Adrenal gland (tissue), 12 donors: ENCODE data around the gene TMEM179. TPM values are rescaled to one million over a fixed set of nuclear protein-coding genes. Genes with fewer than 3 reads are reported as not detected.

ENCODE experiments used
- DNase-seq, 7 donors: peaks; one replicate each; pipeline ENCODE4 v3.0.0-alpha.2; 2019 to 2020
- H3K27ac ChIP-seq, 5 donors: fragments of 200-600 bp; sonication (generic) in 4 of 5; 1 replicate in 3 of 5; 2 replicates in 2 of 5; pipeline versions ENCODE4 v1.5.1 to v1.8.0; 2016 to 2020; ENCODE audit warnings: mild to moderate bottlenecking in 1 of 5
- H3K27me3 ChIP-seq: fragments of 200-600 bp; 2 replicates; pipeline ENCODE4 v1.8.0; 2021
- H3K36me3 ChIP-seq, 2 donors: fragments of 200-600 bp; replicated peaks in 1 of 2; 1 replicate in 1 of 2; 2 replicates in 1 of 2; pipeline versions ENCODE4 v1.5.1 to v1.8.0; 2018 to 2022
- H3K4me1 ChIP-seq, 2 donors: fragments of 200-600 bp; replicated peaks in 1 of 2; 1 replicate in 1 of 2; 2 replicates in 1 of 2; pipeline versions ENCODE4 v1.5.1 to v1.8.0; 2018 to 2021
- H3K4me3 ChIP-seq, 4 donors: fragments of 200-600 bp; sonication (generic) in 3 of 4; one replicate each; pipeline ENCODE4 v1.5.1; 2016 to 2018
- H3K9me3 ChIP-seq, 3 donors: fragments of 200-600 bp; sonication (generic) in 1 of 3; replicated peaks in 1 of 3; 1 replicate in 2 of 3; 2 replicates in 1 of 3; pipeline versions ENCODE4 v1.5.1 to v1.8.0; 2016 to 2021
- CTCF ChIP-seq, 6 experiments: fragments of 450-650 bp in 4 of 6; fragments of 200-600 bp in 2 of 6; sonication (generic) in 1 of 6; IDR thresholded peaks; 1 replicate in 5 of 6; 2 replicates in 1 of 6; pipeline versions ENCODE4 v1.5.1 to v1.8.0; 2016 to 2021; ENCODE audit warnings: antibody characterized with exemption in 6 of 6, mild to moderate bottlenecking in 2 of 6, moderate library complexity in 1 of 6
- POLR2A ChIP-seq, 2 donors: fragments of 450-650 bp; IDR thresholded peaks; one replicate each; pipeline ENCODE4 v1.6.1; 2017; ENCODE audit warnings: antibody characterized with exemption in 2 of 2, mild to moderate bottlenecking in 2 of 2, moderate library complexity in 1 of 2
- WGBS, 4 donors: extraction: QIAGEN DNeasy Blood & Tissue Kit in 2 of 4; methylation state at CpG; one replicate each; pipeline versions ENCODE4 v1.1.5 to v1.1.7; 2013 to 2017; 5-methylcytosine and 5-hydroxymethylcytosine counted together
- intact Hi-C, 2 donors: fragments of 100-400 bp; cut with DNase I; formaldehyde crosslinking; loops; one replicate each; pipeline versions ENCODE4 v1.14.1 to v1.15.0; 2022 to 2023
- polyA plus RNA-seq, 3 donors: library from polyadenylated mRNA; stranded (reverse); fragments of 200-250 nt in 2 of 3; fragments of 350-450 nt in 1 of 3; fragmentation: Illumina TruSeq in 1 of 3; extraction: RNeasy Lipid Tissue Mini Kit (QIAGEN cat#74804) in 1 of 3; gene quantifications; one replicate each; pipeline ENCODE4 v1.2.3, GENCODE V29; 2013 to 2014
- total RNA-seq, 9 donors: library from RNA; depleted of rRNA in 4 of 9; stranded (reverse); fragments of >200 nt in 4 of 9; fragments of 120-200 nt in 1 of 9; fragmentation: NEBNext Ultra II Directional in 1 of 9; extraction: Animal tissue kit (Norgen Biotek cat#: 25700) in 1 of 9; gene quantifications; one replicate each; pipeline versions ENCODE4 v1.1.0 to v1.2.4, GENCODE V29; 2013 to 2023
- donor health status: healthy with polysubstance abuse.
- donor health status: Bipolar disorder and iron deficiency.
- donor health status: DM: yes; HTN: yes; CAD: no.
- donor health status: DM: no; HTN: no; CAD: no.
- donor health status: DM: no; HTN: no; CAD: no.
- donor health status: DM: yes; HTN: yes; CAD: no.

The TMEM179 gene
- total and polyA plus RNA-seq, 12 donors = 4.3 to 76.7 (median 13.2) TPM

- Histone ChIP-seq H3K4me1 (no peaks in the 10 kb centered on the region), H3K4me3 (no peak overlapping the region), H3K9me3 (no peaks in the 10 kb centered on the region), H3K27me3 (no peaks in the 10 kb centered on the region), H3K27ac (peak overlapping the region in 2 of 5 donors; percentile 13 to 79), H3K36me3 (no peaks in the 10 kb centered on the region)
- DNase-seq = no peak
- intact Hi-C loops = no loop called here
- WGBS, 4 donors = 68 to 80% (median 74%) methylated on average over 7 to 9 of the region's 9 CpGs
- TF ChIP-seq POLR2A (IDR thresholded peaks at IDR 0.05) = no peak
- no peak for TF ChIP-seq CTCF (IDR thresholded peaks at IDR 0.05)
These were observed 30.6 kb downstream of the TMEM179 start for GRCh38 chr14:104573930-104574329.

GRCh38 chr14:104572668-104573067 lies 31.9 kb downstream of the TMEM179 start:
- Histone ChIP-seq H3K27me3 (no peaks in the 10 kb centered on the region), H3K27ac (no peak overlapping the region), H3K4me1 (no peaks in the 10 kb centered on the region), H3K36me3 (no peaks in the 10 kb centered on the region), H3K9me3 (no peaks in the 10 kb centered on the region), H3K4me3 (no peak overlapping the region)
- intact Hi-C loops = no loop called here
- WGBS, 4 donors = 80 to 89% (median 87%) methylated on average over 3 to 7 of the region's 7 CpGs
- no peak for TF ChIP-seq POLR2A (IDR thresholded peaks at IDR 0.05)
- DNase-seq = no peak

- Histone ChIP-seq H3K27ac (no peak overlapping the region), H3K4me1 (no peaks in the 10 kb centered on the region), H3K36me3 (no peaks in the 10 kb centered on the region), H3K9me3 (no peaks in the 10 kb centered on the region), H3K4me3 (no peak overlapping the region), H3K27me3 (no peaks in the 10 kb centered on the region)
- DNase-seq = no peak
- 71 to 76% (median 76%) methylated on average over 2 to 11 of the region's 11 CpGs for WGBS, 4 donors
- TF ChIP-seq POLR2A (IDR thresholded peaks at IDR 0.05) (no peak), CTCF (IDR thresholded peaks at IDR 0.05) (no peak)
- intact Hi-C loops = no loop called here
These were observed 32.4 kb downstream of the TMEM179 start for GRCh38 chr14:104572024-104572626.

- WGBS, 4 donors = 71 to 81% (median 78%) methylated on average over 16 of the region's 16 CpGs
- Histone ChIP-seq H3K4me1 (no peaks in the 10 kb centered on the region), H3K27ac (no peak overlapping the region), H3K4me3 (no peak overlapping the region), H3K27me3 (no peaks in the 10 kb centered on the region), H3K9me3 (no peaks in the 10 kb centered on the region), H3K36me3 (no peaks in the 10 kb centered on the region)
- TF ChIP-seq CTCF (IDR thresholded peaks at IDR 0.05) = no peak
- no peak for TF ChIP-seq POLR2A (IDR thresholded peaks at IDR 0.05)
- no peak for DNase-seq
- intact Hi-C loops = no loop called here
These were observed 33.3 kb downstream of the TMEM179 start for GRCh38 chr14:104571246-104571645.

- no peaks in the 10 kb centered on the region for H3K4me1 ChIP-seq
- H3K4me3 ChIP-seq = no peak overlapping the region
- intact Hi-C loops = loop anchor here in 1 of 2 donors (5.0 kb wide), 1 partner anchor 432 kb away; the partner anchor contains the start of gene KIF26A
- peaks cover 10% of the 10 kb centered on the region for H3K27me3 ChIP-seq
- H3K36me3 ChIP-seq = no peaks in the 10 kb centered on the region
- TF ChIP-seq POLR2A (IDR thresholded peaks at IDR 0.05) = no peak
- TF ChIP-seq CTCF (IDR thresholded peaks at IDR 0.05) = no peak
- no peak overlapping the region for H3K27ac ChIP-seq
- DNase-seq = no peak
- WGBS, 4 donors = 36 to 60% (median 56%) methylated on average over 10 of the region's 10 CpGs
- H3K9me3 ChIP-seq = no peaks in the 10 kb centered on the region
These were observed 35.1 kb downstream of the TMEM179 start for GRCh38 chr14:104569435-104569834.
